ENCODE results near the gene ERBB2.

ERBB2 gene

GRCh38 chr17:39666231-39666600 is 33.6 kb upstream of the ERBB2 start:
- no peak for DNase-seq

GRCh38 chr17:39666601-39667261 is 33.1 kb upstream of the ERBB2 start:
- DNase-seq: no peak

DNA sequence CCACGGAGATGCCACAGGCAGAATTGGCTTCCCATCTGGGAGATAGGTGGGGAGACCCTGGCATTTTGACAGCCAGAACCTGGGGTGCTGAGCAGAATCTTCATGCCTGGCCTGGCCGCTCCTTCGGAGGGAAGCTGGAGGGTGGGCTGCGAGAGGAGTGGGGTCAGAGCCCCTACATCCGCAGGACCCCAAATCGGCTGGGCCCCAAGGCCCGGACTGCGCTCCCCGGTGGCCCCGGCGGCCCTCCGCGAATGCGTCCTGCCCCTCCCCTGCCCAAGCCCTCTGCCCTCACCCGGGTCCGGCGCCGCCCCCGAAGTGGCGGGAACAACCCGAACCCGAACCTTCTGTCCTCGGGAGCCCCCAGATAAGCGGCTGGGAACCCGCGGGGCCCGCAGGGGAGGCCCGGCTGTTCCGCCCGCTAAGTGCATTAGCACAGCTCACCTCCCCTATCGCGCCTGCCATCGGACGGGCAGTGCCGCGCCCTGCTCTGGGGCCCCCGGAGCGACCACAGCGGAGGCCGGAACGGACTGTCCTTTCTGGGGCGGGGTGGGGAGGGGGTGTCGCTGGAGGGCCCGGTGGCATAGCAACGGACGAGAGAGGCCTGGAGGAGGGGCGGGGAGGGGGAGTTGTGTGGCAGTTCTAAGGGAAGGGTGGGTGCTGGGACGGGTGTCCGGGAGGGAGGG is 32.5 kb upstream of the ERBB2 start:
- no peak for DNase-seq

- peak; percentile 61 for DNase-seq
Measured at GRCh38 chr17:39667945-39668924, 31.6 kb upstream of the ERBB2 start, which contains the start of gene PNMT. Gene PNMT (plus strand): TSS chr17:39668453. CDS start chr17:39668476, 23 bp downstream.

- no peak for DNase-seq
Measured at GRCh38 chr17:39669897-39670735, 29.7 kb upstream of the ERBB2 start.

GRCh38 chr17:39670746-39671145 is 29.1 kb upstream of the ERBB2 start:
- DNase-seq: no peak

DNA sequence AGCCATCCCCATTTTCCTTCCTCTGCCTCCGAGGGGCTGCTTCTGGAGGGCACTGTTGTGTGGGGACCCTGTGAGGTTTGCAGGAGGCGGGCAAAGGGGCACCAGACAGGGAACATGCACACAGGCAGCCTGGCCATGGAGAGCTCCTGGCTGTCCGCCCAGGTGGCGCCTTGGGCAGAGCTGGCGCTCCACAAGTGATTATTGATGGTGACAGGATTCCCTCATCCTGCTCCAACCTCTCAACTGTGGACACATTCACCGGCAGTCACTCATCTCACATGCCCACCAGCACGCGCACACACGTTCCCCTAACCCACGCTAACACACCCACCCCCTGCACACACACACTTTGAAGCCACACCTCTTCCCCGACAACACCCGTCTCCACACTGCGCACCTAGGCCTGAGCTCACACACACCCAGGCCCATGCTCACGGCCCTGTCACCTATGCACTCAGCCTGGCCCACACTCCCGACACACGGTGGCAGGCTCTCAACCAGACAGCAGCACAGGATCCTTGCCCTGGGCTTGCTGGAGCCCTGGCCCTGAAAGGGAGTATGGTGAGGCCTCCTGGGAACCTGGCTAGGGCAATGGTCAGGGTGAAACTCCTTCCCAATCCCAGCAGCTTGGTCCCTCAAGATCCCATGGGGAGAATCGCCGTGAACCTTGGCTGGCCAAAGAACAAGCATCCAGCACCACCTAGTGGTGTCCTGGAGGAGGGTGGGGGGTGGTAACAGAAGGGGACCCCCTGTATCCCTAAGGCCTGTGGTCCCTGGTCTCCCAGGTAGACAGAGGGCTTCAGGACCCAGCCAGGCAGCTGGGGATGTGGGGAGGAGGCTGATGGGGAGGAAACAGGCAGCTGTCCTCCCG is 28.0 kb upstream of the ERBB2 start:
- DNase-seq: no peak

- no peak for DNase-seq
Measured at GRCh38 chr17:39672522-39673334, 27.1 kb upstream of the ERBB2 start.

DNA sequence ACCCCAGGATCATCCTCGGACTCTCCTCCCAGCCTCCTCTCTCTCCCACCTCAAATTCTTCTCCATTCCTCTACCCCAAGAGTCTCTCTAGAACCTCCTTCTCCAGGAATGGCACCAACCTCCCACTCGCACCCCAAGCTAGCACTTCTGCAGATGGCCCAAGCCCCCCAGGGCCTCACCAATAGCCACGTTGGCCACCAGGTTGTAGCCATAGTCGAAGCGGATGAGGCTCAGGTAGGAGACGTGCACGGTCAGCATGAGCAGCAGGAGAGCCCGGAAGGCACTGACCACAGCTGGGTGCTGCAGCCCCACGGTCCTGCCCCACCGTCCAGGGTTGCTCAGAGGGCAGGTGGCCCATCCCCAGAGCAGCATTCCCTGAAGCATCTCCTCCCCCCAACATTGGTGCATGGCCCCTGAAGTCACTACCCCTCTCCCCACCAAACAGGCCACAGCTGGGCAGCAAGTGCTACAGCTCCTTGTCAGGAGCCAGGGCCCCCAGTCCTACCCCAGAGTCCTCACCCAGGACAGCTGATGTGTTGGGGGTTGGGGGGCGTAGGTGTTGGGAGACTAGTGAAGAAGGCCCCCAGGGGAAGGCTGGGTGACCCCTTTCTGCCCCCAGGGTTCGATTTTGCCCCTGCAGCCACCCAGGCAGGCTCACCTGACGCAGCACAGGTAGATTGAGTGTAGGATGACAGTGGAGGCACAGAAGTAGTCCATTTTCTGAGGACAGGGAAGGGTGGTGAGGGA is 26.4 kb upstream of the ERBB2 start:
- DNase-seq: no peak

DNA sequence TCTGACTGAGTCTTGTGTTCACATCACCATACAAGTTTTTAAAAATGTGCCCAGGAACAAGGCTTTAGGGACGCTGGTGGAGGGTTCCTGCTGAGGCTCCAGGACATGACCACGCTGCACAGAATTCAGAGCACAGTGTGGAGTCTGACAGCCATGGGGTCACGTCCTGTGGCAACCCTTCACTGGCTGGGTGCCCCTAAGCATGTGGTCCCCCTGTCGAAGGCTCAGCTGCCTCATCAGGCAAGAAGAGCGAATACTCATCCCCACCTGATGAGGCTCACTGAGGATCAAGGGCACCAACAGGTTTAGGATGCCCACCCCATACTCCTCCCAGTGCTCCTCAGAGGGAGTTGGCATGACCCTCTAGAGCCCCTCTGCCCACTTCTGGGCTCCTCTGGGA is 25.7 kb upstream of the ERBB2 start:
- DNase-seq: no peak

DNA sequence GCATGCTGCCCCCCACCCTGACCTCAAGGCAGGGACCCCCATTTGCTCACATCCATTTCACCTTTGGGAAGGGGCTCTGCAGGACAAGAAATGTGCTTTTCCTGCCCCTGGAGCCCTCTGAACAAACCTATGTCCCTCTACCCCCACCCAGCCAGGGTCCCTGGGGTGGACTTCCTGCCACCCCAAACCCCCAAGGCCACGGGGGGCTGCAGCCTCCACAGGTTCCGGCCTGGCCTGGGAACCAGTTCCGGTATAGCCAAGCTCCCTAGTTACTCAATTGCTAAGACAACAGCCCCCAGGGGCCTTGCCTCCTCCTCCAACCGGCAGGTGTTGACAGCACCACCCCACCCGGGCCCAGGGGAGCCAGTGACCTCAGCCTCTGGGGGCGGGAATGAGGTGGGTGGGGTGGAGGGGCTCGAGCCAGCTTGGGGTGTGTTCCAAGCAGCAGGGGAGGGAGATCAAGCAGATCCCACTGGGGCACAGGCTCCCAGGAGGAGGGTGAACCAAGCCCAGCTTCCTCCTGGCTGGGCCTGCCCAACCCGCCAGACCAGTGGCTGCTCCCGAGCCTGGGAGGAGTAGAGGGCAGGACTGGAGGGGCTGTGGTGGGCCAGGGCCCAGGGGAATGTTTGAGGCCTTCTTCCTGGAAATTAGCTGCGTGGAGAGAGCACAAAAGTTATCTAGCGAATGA is 25.0 kb upstream of the ERBB2 start:
- DNase-seq: no peak

DNA sequence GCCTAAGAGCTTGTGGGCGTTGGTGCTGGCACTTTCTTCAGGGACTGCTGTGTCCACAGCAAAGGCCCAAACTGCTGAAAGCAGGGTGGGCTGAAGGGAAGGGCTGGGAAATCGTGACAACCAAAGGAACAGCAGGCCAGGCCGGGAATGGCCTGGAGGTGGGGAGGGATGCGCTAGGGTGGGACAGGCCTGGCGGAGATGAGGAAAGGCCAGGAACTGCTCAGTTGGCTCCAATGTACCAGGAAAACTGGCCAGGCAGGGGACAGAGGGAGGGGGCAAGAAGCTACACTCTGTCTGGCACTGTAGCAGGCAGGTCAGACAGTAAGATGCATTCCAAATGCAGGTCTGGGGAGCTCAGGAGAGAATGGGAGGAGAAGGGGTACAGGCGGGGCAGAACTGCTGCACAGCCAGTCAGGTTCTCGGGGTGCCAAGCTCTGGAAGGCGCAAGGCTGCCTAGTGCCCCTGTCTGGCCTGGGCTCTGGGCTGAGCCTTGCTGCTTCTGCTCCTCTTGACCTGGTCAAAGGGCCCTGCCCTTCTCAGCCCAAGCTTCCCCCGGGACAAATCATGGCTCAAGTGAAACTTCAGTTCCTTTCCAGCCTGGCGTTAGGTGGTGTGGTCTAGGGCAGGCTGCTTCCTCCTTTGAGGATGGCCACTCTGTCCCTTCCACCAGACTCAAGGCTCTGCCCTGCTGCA is 24.3 kb upstream of the ERBB2 start:
- DNase-seq: no peak

DNA sequence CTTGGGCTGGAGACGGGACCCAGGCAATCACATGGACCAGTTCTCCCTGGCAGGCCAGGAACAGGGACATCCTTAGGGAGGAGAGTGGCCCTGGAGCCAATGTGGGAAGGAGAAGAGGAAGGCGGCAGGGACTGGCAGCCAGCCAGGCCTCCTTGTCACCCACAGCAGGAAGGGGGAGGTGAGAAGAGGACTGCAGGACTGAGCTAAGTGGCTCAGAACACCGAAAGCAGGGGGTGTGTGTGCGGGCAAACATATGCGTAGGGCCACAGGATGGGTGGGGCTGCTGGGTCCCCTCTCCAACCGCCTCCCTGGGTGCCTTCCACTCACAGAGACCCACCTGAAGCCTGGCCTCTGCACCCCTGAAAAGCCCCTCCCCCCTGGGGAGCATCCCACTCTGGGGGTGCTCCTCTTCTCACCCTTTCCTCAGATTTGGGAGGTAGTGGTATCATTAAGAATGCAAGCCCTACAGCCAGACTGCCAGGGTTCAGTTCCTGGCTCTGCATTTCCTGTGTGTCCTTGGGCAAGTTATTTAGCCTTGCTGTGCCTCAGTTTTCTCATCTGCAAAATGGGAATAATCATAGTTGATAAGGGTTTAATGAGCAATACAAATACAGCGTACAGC is 23.6 kb upstream of the ERBB2 start:
- no peak for DNase-seq

DNA sequence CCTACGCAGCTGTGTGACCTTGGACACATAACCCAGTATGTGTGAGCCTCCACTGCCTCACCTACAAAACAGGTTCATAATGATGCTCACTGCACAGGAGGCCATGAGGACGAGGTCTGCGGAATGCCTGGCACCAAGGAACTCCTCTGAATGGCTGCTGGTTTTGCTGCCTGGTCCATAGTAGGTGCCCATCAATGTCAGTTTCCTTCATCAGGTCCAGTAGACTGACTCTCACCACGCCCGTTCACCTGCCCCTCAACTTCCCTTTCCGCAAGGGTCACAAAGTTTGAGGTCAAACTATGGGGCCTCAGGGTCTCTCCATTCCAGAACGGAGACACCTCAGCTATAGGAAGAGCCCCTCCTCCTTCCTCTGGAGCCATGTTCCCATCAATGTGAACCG is 22.8 kb upstream of the ERBB2 start:
- DNase-seq: no peak

- no peak for DNase-seq
Measured at GRCh38 chr17:39677542-39678339, 22.1 kb upstream of the ERBB2 start.

DNA sequence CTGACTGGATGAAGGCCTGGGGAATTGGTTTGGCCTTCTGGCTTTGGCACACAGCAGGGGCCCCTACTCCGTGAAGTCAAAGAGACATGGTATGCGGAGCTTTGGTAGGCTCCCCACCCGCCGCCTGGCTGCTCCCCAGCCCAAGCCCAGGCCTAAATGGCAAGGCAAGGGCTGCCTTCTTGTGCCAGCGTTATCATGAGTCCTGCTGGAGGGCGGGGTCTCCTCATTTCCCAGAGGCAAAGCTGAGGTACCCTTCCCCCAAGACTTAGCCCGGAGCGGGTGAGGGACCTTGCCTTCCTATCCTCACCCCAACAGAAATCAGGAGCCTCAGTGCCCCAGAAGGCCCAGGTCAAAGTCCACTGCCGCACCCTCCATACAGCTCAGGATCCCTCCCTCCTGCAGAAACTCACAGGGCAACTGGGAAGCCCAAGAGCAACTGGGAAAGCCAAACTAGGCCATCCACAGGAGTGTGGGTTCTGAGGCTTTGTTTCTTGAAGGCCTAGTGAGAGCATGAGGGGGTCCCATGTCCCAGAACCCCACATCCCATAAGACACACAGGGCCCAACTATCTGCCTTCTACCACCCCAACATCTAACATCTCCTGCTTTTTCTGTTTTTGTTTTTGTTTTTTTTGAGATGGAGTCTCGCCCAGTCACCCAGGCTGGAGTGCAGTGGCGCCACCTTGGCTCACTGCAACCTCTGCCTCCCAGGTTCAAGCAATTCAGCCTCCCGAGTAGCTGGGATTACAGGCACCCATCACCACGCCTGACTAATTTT is 21.3 kb upstream of the ERBB2 start:
- DNase-seq: no peak

Data from activated T-cell treated with anti-CD3 and anti-CD28 coated beads for 4 hours (primary cell).